Hematopoietic multipotent progenitor cell treated with erythropoietin and hydrocortisone succinate and interleukin-3 and kit ligand, for 4 days (in vitro differentiated cells): Measurements from ENCODE around the gene PRR33.

Source experiments
- DNase-seq: peaks from one replicate; pipeline ENCODE4 v3.0.0-alpha.2; 2015

PRR33 gene

DNA sequence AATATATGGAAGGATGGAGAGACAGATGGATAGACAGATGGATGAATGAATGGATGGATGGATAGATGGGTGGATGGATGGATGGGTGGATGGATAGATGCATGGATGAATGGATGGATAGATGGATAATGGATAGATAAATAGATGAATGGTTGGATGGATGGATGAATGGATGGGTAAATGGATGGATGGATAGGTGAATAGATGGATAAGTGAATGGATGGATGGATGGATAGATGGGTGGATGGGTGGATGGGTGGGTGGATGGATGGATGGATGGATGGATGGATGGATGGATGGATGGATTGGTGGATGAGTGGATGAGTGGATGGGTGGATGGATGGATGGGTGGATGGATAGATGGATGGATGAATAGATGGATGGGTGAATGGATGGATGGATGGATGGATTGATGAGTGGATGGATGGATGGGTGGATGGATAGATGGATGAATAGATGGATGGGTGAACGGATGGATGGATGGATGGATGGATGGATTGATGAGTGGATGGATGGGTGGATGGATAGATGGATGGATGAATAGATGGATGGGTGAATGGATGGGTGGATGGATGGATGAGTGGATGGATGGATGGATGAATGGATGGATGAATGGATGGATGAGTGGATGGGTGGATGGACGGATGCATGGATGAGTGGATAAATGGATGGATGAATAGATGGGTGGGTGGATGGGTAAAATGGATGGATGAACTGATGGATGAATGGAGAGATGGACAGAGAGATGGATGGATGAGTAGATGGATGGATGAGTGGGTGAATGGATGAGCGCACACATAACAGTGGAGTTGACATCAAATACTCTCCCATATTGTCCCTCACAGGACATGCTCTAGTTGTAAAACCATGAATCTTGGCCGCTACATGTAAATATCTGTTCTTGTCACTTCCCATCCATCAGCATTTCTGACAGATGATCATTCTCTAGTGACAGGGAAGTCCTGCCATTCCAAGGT lies 30.0 kb downstream of the PRR33 start:
- DNase-seq = no peak

DNA sequence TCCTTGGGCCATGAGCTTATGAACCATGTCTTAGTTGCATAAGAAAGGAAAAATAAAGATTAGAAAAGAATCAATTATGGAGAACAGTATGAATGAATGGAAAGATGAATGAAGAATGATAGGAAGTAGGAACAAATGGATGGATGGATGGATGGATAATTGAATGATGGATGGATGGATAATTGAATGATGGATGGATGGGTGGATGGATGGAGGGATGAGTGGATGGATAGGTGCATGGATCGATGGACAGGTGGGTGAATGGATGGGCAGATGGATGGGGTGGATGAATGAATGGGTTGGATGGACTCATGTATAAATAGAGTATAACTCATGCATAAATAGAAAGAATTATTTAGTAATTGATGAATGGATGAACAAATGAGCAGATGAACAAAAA lies 31.6 kb downstream of the PRR33 start:
- no peak for DNase-seq

DNA sequence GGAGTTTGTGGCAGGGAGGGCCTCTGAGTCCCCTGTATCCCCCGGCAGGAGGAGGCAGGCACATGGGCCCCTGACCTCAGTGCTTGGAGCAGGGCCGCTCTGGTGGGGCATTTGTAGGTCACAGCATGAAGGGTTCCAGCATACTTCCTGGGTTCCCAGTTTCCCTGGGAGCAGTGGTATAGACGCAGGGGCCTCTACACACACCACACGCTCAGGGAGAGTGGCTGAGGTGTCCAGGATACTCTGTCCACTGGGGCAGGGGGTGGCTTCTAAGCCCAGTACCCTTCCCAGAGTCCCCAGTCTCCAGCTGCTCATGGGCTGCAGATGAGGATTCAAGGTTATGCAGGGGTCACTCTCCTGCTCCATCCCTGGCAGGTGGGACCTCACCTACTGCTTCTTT lies 32.7 kb downstream of the PRR33 start:
- DNase-seq = no peak

DNA sequence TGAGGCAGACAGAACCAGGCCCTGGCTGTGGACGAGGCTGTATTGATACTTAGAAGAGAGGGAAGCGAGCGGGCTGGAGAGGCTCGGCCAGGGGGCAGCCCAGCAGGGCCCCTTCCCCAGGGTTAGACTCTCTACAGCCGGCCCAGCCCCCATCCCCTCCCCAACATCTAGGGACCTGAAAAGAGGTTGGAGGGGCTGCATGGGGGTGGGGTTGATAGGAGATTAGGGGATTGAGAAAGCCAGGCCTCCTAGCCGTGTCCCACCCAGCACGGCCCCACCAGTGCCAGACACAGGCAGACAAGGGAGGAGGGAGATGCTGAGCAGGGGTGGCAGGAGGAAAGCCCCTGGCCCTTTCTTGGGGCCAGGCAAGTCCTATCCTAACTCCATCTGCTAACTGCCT lies 33.1 kb downstream of the PRR33 start:
- DNase-seq = no peak

DNA sequence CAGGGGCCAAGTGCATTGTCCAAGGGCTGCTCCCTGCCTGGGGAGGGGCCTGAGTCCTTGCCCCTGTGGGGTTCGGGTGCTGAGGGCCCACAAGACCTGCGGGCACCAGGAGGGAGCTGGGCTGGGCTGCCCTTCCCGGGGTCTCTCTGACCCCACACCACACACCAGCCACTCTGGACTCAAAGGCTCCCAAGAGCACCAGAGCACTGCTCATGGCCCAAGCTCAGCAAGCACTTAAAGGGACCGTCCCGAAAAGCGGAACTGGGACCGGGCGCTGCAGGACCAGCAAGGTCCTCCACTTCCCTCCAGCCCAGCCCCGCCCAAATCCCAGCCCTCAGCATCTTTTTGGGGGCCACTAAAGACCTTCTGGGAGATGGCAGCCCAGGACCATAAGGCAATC lies 33.5 kb downstream of the PRR33 start:
- DNase-seq = no peak

DNA sequence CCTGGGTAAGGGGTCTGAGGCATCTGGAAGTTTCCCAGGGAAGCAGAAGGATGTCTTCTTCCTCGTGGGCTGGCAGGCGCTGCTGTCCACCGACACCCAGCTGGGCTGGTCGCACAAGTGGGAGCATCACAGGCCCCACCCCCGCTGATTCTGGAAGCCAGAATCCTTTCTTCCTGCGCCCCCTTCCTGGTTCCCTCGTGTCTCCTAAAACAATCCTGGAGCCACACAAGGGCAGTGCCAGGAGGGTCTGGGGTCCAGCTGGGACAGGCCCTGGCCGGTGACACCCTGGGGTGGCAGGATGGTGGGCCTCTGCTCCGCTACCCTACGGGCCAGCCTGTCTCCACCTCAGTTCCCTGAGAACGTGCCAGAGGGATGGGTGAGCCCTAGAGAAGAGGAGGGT lies 34.6 kb downstream of the PRR33 start:
- DNase-seq = no peak

DNA sequence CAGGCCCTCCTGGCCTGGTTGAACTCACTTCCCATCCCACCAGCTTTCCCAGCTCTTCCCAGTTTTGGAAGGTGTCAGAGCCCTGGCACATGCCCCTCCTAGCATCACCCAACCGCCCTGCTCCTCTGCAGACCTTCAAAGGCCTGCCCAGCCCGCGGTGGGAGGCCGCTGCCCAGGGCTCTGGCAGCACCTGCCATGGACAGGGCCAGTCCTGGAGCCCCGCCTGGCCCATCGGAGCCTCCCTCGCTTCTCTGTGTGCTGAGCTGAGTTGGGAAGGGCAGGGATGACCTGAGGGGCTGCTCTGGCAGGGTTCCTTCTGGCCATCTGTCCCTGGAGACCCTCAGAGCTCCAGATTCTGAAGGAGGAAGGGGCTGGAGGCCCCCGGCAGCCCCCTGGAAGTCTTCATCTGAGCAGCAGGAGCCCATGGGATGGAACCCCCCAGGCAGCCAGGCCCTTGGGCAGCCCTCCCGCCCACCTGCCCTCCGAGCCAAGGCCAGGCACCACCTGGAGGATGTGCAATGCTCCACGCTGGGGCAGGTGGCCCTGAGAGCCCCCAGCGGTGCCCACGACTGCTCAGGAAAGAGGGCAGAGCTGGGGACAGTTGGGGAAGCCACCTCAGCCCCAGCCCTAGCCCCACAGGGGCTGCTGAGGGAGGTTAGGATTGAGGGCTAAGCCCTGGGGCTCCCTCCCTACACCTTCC lies 35.2 kb downstream of the PRR33 start:
- DNase-seq = no peak

DNA sequence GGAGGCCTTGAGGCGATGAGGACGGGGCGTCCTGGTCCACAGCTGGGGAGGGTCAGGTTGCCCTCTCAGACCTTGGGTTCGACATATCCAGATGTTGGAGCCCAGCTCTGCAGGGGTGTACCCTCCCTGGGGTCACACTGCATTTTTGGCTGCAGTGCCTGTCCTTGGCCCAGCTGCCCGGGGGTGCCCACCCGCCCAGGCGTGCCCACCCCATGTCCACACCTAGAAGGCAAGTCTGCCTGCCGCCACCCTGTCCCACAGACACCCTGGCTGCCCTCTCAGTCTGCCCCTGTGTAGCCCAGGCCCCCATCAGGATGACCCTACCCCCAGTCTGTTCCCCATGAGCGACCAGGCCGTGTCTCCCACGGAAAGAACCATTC lies 35.8 kb downstream of the PRR33 start:
- DNase-seq = no peak

DNA sequence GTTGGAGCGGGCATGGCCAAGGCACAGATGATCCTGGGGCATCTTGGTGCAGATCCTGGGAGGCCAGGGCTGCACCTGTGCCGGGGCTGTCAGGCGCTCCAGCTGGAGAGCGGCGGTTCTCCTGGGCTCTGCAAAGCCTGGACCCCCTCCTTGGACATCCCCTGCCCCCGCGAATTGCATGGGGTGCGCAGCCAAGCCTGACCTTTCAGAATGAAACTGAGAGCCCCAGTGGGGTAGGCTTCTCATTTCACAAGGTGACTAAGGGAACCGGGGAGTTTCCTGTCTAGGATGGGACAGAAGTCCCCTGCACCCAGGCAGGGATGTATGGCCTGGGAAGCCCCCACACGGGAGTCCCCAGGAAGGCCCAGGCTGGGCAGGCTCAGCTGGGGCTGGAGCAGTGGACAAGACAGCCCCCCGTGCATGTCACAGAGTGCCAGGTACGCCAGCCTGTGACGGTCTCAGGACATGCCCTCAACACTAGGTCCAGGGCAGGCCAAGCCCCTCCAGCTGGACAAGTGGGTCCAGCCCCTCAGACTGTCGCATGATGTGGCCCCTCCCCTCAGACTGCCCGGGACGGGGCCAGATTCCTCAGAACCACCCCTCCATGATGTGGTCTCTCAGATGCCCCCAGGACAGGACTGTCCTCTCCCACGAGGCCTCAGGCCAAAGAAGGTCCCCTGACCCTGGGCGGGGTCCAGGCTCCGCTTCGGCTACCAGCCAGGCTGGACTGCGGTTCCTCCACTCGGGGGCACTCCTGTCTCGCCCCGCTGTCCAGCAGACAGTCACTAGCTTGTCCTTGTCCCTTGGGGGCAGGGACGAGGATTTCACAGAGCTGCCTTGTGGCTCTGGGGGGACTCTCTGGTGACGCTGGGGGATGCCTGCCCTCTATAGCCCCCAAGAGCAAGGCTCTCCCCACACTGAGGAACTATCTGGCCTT lies 36.5 kb downstream of the PRR33 start:
- no peak for DNase-seq

DNA sequence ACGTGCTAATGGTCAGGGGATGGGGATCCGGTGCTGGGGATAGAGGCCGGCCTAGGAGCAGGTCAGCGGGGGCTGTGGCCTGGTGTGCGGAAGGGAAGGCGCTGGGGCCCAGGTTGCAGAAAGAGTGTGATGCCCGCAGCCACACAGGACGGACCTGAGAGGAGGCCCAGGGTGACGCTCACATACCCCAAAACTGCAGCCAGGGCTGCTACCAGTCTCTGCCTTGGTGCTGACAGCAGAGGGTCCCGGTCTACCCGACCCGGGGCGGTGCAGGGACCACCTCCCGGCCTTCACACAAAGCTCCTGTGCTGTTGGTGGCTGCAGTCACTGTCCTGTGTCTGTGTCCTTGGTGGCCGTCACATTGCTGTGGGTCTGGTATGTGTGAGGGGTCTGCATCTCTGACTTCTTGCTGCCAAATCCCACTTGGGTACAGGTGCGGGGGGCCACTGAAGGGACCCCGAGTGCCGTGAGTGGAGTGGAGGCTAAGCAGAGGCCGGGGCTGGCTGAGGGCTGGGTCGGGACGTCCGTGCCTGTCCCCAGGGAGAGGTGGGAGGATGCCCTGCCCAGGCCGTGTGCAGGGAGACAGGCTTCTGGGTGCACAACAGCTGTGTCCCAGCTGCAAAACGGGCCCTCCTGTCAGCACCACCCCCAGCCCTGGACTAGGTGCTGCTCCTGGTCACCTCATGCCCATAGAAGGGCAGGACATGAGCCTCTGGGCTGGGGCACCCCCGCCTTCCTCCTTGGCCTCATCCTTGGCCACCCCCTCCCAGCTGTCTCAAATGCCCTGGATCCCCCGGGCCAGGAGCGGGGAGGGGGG lies 37.4 kb downstream of the PRR33 start:
- DNase-seq = no peak

DNA sequence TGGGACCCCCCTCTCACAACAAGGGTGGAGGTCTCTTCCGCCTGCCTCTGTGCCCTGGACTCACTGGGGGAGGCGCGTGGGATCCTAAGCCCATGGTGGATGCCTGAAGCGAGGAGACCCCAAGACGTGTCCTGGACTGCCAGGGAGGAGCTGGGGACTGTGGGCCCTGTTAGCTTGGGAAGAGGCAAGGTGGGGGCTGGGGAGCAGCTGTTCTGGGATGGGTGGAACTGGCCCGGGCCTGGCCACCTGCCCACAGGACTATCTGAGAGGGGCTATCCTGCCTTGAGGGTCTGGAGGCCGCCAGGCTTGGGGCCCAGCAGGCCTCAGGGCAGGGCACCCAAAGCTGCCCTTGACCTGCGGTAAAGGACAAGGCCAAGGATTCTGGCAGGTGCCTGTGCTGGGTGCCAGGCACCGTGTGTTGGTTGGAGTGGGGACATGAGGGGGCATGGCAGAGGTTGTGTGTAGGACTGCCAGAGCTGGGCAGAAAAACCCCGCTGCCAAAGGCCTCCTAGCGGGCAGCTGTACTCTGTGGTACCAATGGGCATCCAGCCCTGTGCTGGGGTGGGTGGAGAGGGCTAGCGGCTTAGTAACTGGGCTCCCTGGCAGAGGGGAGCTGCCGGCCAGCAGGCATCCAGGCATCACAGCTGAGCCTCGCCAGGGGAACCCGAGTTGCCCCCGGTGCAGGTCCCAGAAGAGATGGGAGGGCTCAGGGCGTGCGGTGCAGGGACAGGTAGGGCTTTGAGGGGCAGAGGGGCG lies 38.1 kb downstream of the PRR33 start:
- no peak for DNase-seq

DNA sequence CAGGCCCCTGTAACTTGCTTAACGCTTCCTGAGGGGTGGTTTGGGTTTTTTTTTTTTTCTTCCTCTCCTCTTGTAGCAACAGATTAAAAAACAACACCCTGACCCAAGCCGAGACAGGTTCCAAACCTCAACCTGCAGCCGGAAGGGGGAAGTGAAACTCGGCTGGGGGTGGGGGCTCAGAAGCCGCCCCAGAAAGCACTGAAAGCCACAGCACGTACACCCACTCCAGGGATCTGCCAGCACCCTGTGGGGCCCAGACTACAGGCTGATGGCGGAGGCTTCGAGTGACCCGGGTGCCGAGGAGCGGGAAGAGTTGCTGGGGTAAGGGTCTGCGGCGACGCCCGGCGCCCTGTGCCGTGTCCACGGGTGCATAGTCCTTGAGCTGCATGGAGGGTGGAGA lies 38.8 kb downstream of the PRR33 start, which contains the start of gene LSP1:
LSP1 (plus strand) TSS at position 208 of the 400 bp plus-strand sequence; CDS start at position 269, 61 bp downstream.
- peak; percentile 82 for DNase-seq

DNA sequence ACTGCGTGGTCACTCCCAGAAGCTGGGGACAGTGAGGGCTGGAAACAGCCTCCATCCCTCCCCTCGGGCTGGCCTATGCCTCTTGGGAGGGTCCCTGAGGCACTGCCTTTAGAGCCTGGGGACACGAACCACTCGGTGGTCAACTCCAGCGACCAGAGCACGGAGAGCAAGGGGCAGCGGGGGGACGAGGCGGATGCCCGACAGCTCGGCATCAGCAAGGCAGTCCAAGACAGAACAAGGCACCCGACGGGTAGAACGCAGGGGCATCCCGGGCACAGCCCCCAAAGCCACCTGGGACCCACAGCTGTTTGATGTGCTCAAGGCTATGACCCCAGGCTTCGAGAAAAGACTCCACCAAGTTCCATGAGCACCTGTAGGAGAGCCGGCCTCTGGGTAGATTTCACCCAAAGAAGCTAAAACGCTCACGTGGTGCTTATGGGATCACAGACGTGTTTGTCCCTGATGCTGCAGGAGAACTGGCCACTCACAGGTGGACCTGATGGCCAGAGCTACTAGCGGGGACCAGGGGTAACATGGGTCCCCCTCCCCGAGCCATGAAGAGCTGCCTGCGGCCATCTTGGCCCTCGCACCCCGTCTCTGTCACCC lies 39.3 kb downstream of the PRR33 start:
- no peak for DNase-seq

DNA sequence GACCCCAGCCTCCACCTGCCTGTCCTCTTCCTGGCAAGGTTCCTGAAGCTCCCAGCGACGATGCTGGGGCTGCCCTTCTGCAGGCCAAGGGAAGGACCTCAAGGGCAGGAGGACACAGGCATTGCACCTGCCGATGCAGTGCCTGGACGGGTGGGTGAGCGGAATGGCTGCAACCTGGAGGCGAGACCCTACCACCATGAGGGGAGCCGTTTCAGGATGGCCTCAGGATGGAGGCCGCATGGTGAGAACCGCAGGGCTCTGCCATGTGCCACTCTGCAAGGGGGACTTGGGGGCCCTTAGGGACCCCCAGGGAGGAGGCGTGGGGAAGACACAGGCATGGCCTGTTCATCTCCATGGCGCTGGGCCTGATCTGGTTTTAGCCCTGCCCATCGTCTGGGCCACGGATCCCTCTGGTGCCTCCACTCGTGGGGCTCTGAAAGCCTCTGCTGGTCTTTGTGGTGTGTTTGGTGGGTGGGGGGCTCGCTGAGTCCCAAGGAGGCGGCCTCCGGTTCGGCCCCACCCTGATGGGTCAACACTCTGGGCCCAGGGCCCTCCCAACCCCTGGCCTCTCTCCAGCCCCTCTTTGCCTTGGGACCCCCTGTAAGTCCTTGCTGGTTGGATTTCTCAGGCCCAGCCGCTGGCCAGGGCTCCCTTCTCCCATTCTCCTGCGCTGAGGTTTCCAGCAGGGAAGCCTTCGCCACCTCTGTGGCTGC lies 40.1 kb downstream of the PRR33 start:
- no peak for DNase-seq

DNA sequence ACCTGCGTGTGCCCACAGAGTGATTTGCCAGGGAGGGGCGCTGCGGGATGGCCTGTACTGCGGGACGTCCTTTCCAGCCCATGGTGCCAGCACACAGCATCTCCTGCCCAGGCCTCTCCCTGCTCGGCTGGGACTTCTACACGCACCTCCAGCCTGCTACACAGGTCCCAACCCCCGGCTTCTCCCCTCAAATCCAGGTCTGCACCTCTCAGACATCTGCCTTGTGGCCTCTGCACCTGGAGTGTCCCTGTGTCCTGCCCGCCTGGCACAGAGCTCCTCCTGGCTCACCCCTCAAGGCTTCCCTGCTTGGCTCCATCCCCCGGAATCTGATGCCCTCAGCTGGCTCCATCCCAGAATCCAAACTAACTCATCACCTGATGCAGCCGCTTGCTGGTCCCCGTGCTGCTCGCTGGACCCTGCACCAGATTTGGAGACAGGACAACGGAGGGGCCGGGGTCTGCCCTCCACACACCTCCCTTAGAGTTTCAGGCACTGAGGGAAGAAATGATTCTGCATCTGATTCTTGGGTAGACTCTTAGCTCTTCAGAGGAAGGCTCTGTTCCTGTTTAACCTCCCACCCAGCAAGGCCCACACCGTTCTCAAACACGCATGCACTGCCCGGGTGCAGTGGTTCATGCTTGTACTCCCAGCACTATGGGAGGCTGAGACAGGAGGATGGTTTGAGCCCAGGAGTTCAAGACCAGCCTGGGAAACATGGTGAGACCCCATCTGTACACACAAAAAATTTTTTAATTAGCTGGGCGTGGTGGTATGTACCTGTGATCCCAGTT lies 42.9 kb downstream of the PRR33 start:
- DNase-seq = no peak

DNA sequence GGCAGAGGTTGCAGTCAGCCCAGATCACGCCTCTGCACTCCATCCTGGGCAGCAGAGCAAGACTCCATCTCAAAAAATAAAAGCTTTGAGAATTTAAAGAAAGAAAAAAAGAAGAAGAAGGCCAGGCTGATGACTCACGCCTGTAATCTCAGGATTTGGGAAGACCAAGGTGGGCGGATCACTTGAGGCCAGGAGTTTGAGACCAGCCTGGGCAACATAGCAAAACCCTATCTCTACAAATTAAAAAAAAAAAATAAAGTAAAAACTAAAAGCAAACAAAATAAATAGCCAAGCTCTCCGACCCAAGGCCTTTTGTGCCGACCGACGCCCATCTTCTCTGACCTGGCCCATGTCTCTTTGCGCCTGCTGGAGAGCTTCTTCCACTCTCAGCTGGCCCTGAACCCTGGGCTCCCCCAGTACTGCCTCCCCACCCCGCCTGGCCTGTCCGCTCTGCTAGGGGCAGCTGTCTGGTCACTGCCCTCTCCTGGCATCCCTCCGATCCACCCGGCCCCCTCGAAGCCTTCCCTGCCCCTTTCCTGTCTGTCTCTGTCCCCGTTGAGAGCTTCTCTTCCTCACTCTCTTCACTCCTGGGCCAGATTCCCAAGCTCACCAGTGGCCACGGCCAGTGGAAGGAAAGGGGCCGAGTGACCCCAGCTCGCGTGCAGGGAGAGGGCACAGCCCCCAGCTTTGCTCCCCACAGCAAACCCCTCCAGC lies 43.6 kb downstream of the PRR33 start:
- no peak for DNase-seq

DNA sequence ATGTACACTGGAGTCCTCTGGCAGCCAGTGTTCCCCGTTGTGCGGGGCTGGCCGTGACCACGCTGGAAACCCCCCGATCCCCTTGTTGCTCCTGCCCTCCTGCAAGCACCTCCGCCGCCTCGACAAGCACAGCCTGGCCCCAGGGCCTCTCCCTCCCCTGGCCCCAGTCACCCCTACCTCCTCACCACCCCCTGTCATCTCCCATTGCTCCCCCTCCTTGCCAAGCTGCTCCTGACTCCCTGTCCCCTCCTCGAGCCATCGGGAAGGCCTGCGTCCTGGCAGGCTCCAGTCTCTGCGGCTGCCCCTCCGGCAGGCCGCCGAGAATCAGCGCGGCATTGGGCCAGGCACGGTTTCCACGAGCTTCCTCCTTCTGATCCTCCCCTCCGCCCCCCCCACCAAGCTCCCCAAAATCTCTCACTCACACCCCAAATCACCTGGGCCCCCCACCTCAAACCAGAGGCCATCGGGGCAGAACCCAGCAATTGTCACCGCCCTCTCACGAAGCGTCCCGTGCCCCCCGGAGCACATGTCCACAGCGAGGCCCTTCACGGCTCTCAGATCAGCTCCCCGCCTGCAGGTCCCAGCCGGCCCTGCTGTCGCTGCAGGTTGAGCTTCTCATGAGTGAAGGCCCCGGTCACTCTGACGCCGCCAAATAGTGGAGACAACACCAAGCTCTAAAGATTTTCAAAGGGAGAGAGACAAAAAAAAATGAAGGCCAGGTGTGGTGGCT lies 44.5 kb downstream of the PRR33 start:
- DNase-seq = no peak

DNA sequence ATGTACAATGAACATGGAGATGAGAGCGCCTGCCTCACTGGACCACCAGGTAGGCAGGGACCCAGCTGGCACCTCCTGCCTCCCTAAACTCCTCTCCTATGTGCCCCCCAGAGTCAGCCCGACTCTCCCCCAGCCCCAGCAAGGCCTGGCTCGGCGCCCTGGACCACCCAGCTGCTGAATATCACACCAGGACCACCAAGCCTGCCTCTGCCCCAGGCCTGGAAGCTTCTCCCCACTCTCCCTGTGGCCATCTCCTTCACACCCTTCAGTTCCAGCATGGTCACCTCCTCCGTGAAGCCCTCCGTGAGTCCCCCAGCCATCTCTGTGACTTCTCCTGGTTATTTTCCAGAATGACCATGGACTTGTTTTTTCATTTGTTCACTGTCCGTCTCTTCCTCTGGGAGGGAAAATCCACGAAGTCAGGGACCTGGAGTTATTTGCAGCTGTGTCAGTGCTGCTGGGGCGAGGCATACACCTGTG lies 45.2 kb downstream of the PRR33 start:
- DNase-seq = no peak
